ENCODE measurements around the gene LCN15. TPM values are rescaled to one million over a fixed set of nuclear protein-coding genes. Genes with fewer than 3 reads are reported as not detected.

LCN15 gene
- total and polyA plus RNA-seq, 2 of the 4 experiments (the other 2 are of a cell fraction) = not detected

- Histone ChIP-seq H3K18ac (ENCODE audit: low read depth, low read length) (no peak overlapping the region), H4K8ac (ENCODE audit: low read depth in 2 of 2, low read length in 2 of 2) (no peak overlapping the region), H3K9me3 (ENCODE audit: control insufficient read depth, insufficient read depth, low read length) (no peaks in the 10 kb centered on the region), H2AK9ac (replicated peaks; ENCODE audit: low read depth, low read length, poor library complexity) (peak overlapping the region; percentile 1), H3K23ac (ENCODE audit: low read depth, low read length) (no peak overlapping the region), H4K5ac (ENCODE audit: low read depth, low read length) (no peak overlapping the region), H3K36me3 (ENCODE audit: control insufficient read depth, insufficient read depth, low read length) (peaks cover 36% of the 10 kb centered on the region), H3K4me1 (ENCODE audit: control insufficient read depth, insufficient read depth, low read length) (peaks cover 10% of the 10 kb centered on the region), H2AFZ (replicated peaks; ENCODE audit: low read length, poor library complexity) (peak overlapping the region; percentile 63), H2AK5ac (ENCODE audit: low read depth, low read length) (no peak overlapping the region), H2BK120ac (ENCODE audit: low read depth, low read length) (no peak overlapping the region), H3K27ac (ENCODE audit: insufficient read depth, low read length) (no peak overlapping the region), H4K91ac (ENCODE audit: insufficient read depth, low read depth, low read length) (no peak overlapping the region), H3K4me3 (ENCODE audit: insufficient read depth, low read depth, low read length) (no peak overlapping the region), H3K79me1 (ENCODE audit: low read depth in 1 of 2, low read length in 2 of 2) (peaks cover 0 to 26% of the 10 kb centered on the region in 2 experiments; a peak in 3 of 4 replicates), H4K20me1 (ENCODE audit: insufficient read depth, low read length) (peaks cover 55% of the 10 kb centered on the region), H2BK15ac (ENCODE audit: low read depth, low read length) (no peak overlapping the region), H3K4ac (ENCODE audit: low read depth, low read length) (no peak overlapping the region), H3K27me3 (ENCODE audit: control insufficient read depth, insufficient read depth, low read length) (no peaks in the 10 kb centered on the region), H3K56ac (ENCODE audit: extremely low read depth, insufficient read depth, low read length) (no peak overlapping the region), H3K14ac (replicated peaks; ENCODE audit: low read depth, low read length) (no peak overlapping the region), H2BK5ac (ENCODE audit: low read depth, low read length, poor library complexity, severe bottlenecking) (no peak overlapping the region), H3K4me2 (ENCODE audit: low read depth, low read length) (no peak overlapping the region), H3K9me1 (ENCODE audit: insufficient read depth, low read length) (peaks cover 4% of the 10 kb centered on the region; the same call in 1 of the 2 replicates), H3K9ac (ENCODE audit: low read depth, low read length) (no peak overlapping the region), H2BK20ac (ENCODE audit: low read depth, low read length) (no peak overlapping the region)
- 50% methylated on average over 1 of the region's 20 CpGs; no CpG with 5 or more reads in 1 of the 2 experiments for WGBS, 2 experiments (ENCODE audit: extremely low coverage in 2 of 2, insufficient read length in 1 of 2)
- in situ Hi-C loops (cut with MboI; ENCODE audit: low sequenced_read_pairs) = no loop called here
- ChIA-PET CTCF (no interaction called here), POLR2A (ENCODE audit: unreplicated experiment) (interaction anchor here (0.6 kb wide), 1 partner anchor 15 kb away, joined by 3 read pairs; no protein-coding TSS in a partner anchor)
- intact Hi-C loops (cut with micrococcal nuclease) = no loop called here
- no peak for TF ChIP-seq RAD21 (IDR thresholded peaks at IDR 0.05; ENCODE audit: low read length)
- no peak for TF ChIP-seq RFX5 (IDR thresholded peaks at IDR 0.05; ENCODE audit: low read depth, low read length)
- TF ChIP-seq USF2 (IDR thresholded peaks at IDR 0.05; ENCODE audit: low read depth, low read length) = peak; percentile 44; the same call in 1 of the 2 replicates
- no peak for TF ChIP-seq FOS (IDR thresholded peaks at IDR 0.05; ENCODE audit: low read depth, low read length)
- no peak for TF ChIP-seq RCOR1 (IDR thresholded peaks at IDR 0.05; ENCODE audit: insufficient replicate concordance, low read length)
- no peak for TF ChIP-seq MXI1 (IDR thresholded peaks at IDR 0.05; ENCODE audit: borderline replicate concordance, low read depth, low read length)
- no peak for TF ChIP-seq CHD1 (IDR thresholded peaks at IDR 0.05; ENCODE audit: low read depth, low read length)
- ATAC-seq (ENCODE audit: low read depth) (peak; percentile 33), DNase-seq (no peak)
- dilution Hi-C loops (cut with HindIII; ENCODE audit: low sequenced_read_pairs, unreplicated experiment) = no loop called here
- no TSS peak for BruUV-seq (replicated peaks)
These were observed 43.9 kb downstream of the LCN15 start for GRCh38 chr9:136720251-136720897.

Measured in IMR-90 (cell line).